GM19372 (cell line): ENCODE results near the gene HNRNPC.
"Not testable (repeated sequence)": the region's sequence is repeated elsewhere in the genome, so short reads cannot be mapped to it uniquely, and the experiment has no call there.

Experiments
- ATAC-seq: cut with Tn5 transposase; IDR thresholded peaks from one replicate; pipeline ENCODE4 v1.9.1; 2021; ENCODE audit warnings: mild to moderate bottlenecking, low read depth, moderate library complexity; ENCODE audit not compliant: unreplicated experiment

HNRNPC gene

GRCh38 chr14:21275261-21275858 lies 6.1 kb upstream of the HNRNPC start:
- no peak for ATAC-seq

GRCh38 chr14:21272661-21273060 lies 3.4 kb upstream of the HNRNPC start:
- not testable (repeated sequence) for ATAC-seq

GRCh38 chr14:21268617-21269251 lies 508 bp downstream of the HNRNPC start:
- ATAC-seq, result no peak

- no peak for ATAC-seq
Observed at GRCh38 chr14:21267886-21268616, 1.2 kb downstream of the HNRNPC start.

- ATAC-seq, result no peak
Observed at GRCh38 chr14:21267431-21267845, 1.8 kb downstream of the HNRNPC start.

- peak; percentile 67 for ATAC-seq
Observed at GRCh38 chr14:21264025-21264801, 5.0 kb downstream of the HNRNPC start.

- no peak for ATAC-seq
Observed at GRCh38 chr14:21263284-21264024, 5.8 kb downstream of the HNRNPC start.

GRCh38 chr14:21262410-21262809 lies 6.8 kb downstream of the HNRNPC start:
- no peak for ATAC-seq

- no peak for ATAC-seq
Observed at GRCh38 chr14:21261824-21262223, 7.4 kb downstream of the HNRNPC start.

- no peak for ATAC-seq
Observed at GRCh38 chr14:21258889-21259787, 10.1 kb downstream of the HNRNPC start.

- no peak for ATAC-seq
Observed at GRCh38 chr14:21258005-21258888, 11.0 kb downstream of the HNRNPC start.

- no peak for ATAC-seq
Observed at GRCh38 chr14:21257394-21257909, 11.8 kb downstream of the HNRNPC start.

- ATAC-seq, result no peak
Observed at GRCh38 chr14:21256539-21257393, 12.5 kb downstream of the HNRNPC start.

- not testable (repeated sequence) for ATAC-seq
Observed at GRCh38 chr14:21256102-21256447, 13.2 kb downstream of the HNRNPC start.

GRCh38 chr14:21255385-21256101 lies 13.7 kb downstream of the HNRNPC start:
- no peak for ATAC-seq

- no peak for ATAC-seq
Observed at GRCh38 chr14:21252149-21252548, 17.1 kb downstream of the HNRNPC start.

- no peak for ATAC-seq
Observed at GRCh38 chr14:21251215-21251614, 18.0 kb downstream of the HNRNPC start.
